WI38 (cell line): ENCODE measurements around the gene NCOA4.

Source experiments
- H3K4me3 ChIP-seq: 2 replicates; pipeline ENCODE4 v1.5.1; 2011; ENCODE audit warnings: low read depth, mild to moderate bottlenecking, control low read depth, low read length
- TF ChIP-seq, protein P1 (sequence below): IDR thresholded peaks from 2 replicates; pipeline ENCODE4 v1.5.1; 2012; ENCODE audit warnings: low read depth, mild to moderate bottlenecking, control low read depth, low read length

NCOA4 gene

DNA sequence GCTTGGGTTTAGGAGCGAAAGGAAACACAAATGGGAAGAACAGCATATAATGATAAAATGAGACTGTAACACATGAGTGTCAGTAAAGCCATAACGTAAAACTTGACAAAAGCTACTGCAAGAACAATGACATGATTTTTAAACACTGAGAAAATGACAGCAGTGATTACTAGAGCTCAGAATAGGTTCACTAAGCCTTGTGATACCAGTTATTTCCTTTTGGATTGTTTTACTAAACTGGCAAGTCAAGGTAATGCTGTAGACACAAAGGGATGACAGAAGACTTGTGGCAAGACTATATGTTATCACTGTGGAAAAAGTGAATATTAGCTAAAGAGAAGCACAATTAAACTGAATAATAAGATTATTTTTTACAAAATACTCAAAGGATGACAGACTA, 12.7 kb downstream of the NCOA4 start:
- TF ChIP-seq, protein P1, sequence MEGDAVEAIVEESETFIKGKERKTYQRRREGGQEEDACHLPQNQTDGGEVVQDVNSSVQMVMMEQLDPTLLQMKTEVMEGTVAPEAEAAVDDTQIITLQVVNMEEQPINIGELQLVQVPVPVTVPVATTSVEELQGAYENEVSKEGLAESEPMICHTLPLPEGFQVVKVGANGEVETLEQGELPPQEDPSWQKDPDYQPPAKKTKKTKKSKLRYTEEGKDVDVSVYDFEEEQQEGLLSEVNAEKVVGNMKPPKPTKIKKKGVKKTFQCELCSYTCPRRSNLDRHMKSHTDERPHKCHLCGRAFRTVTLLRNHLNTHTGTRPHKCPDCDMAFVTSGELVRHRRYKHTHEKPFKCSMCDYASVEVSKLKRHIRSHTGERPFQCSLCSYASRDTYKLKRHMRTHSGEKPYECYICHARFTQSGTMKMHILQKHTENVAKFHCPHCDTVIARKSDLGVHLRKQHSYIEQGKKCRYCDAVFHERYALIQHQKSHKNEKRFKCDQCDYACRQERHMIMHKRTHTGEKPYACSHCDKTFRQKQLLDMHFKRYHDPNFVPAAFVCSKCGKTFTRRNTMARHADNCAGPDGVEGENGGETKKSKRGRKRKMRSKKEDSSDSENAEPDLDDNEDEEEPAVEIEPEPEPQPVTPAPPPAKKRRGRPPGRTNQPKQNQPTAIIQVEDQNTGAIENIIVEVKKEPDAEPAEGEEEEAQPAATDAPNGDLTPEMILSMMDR: no peak
- no peak overlapping the region for H3K4me3 ChIP-seq

DNA sequence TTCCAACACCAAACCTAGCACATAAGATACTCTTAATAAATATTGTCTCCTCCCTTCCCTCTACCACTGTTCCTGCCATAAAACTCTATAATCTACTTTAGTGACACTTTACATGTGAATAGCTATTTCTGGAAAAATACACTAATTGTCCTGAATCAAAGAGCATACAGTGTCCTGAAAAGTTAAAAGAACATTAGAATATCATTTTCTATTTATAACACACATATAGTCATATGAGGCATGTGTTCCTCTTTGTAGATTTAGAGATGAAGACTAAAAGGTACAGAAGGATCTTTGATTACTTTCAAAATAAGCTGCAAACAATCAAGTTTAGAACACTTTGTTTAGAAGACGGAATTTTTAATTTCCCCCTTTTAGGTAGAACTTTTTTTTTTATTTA, 13.6 kb downstream of the NCOA4 start:
- no peak overlapping the region for H3K4me3 ChIP-seq
- TF ChIP-seq, protein P1: no peak

DNA sequence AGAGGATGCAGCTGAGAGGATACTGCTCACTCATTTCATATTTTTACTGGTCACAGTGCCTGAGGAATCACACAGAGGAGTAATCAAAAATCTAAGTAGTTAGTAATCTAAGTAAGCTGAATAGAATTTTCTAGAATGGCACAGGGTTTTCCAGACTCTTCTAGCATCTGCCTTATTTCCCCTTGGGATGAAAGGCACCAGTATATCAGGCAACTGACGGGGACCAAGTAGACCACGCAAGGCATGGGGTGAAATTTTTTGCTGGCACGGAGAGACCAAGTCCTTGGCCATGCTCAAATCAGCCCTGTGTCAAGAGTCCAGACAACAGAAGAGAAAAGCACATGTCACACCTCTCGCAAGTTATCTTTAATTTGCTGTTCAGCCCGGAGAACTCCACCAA, 14.2 kb downstream of the NCOA4 start:
- no peak overlapping the region for H3K4me3 ChIP-seq
- TF ChIP-seq, protein P1: no peak

DNA sequence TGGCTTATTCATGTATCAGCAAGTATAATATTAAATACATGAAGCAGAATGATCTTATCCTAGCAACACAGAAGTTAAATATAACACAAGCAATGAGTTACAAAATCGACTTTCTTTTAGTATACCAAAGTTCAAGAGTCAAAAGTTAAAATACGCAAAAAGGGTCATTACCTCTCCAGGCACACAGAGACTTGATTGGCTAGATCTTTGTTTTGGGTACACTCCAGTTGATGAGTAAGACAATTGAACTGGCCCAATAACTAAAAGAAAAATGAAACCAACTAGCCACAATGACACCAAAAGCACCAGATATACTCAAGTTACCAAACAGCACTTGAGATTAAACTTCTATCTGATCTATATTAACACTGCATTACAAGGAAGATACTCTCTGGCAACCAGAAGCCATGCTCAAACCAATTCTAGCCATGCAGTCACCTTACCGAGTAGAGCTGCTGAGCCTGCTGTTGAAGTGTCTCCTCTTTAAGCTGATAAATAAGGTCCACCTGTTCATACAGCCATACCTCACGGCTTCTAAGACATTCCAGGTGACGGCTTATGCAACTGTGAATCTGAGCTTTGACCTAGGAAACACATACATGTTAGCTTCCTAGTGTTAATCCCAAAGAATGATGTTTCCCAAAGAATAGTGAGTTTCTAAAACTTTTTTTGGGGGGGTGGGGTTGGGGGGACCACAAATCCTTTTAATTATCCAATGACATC, 15.6 kb downstream of the NCOA4 start:
- H3K4me3 ChIP-seq: no peak overlapping the region
- TF ChIP-seq, protein P1: no peak

DNA sequence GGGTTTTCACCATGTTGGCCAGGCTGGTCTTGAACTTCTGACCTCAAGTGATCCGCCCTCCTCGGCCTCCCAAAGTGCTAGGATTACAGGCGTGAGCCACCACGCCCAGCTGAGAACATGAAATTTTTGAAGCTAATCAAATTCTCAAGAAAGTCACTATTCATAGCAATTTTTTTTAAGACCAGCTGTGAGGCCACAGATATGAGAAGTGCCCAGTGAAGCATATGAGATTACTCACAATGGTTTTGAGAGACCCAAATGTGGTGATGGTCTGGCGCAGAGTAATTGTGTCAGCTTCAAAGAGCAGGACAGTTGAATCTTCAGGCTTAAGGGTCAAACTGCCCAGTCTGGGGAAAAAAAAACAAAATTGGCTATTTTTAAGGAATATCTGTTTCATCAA, 16.2 kb downstream of the NCOA4 start:
- TF ChIP-seq, protein P1: no peak
- no peak overlapping the region for H3K4me3 ChIP-seq

DNA sequence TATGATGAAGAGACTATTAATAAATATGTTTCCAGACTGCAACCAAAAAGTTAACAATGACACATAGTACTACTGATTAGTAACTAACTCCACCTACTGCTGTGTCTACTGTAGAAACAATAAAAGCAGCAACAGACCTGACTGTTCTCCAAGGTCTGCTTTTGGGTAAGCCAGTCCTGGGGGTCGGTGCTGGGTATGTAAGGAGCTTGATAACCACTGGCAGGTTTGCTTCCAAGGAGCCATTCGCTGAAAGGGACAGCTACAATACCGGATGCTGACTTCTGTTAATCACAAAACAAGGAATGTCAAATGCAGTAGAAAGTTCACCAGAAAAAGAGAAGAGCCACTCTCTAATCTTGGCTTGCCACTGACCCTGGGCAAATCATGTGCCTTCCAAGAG, 17.7 kb downstream of the NCOA4 start:
- TF ChIP-seq, protein P1: no peak

DNA sequence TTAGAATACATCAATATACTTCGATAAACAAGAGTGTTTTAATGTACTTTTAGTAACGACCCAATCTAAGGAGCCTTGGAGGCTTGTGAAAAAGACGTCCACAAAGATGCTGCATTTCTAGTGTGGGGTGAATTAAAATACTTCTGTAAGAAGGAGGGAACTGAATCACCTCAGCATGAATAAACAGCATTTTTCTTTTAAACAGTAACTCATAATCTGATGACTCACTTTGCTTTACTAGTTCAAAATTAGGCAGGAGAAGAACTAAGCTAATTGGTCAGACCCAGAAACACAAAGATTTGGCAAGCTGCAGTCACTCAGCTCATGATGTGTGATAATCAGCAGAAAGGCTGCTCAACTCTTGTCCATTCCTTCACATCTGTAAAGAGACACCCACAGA, 24.2 kb downstream of the NCOA4 start:
- H3K4me3 ChIP-seq: no peak overlapping the region
- TF ChIP-seq, protein P1: no peak

More for the DNA sequence above, 17.7 kb downstream of the NCOA4 start:
- H3K4me3 ChIP-seq: no peak overlapping the region
